Ishikawa (cell line): Measurements from ENCODE around the gene IFTAP.

Experiments used
- CEBPB ChIP-seq: IDR thresholded peaks from 2 replicates; pipeline ENCODE4 v1.6.1; 2012
- CREB1 ChIP-seq: IDR thresholded peaks from 2 replicates; pipeline ENCODE4 v1.6.1; 2012; ENCODE audit warnings: low read depth
- EGR1 ChIP-seq: IDR thresholded peaks from 2 replicates; pipeline ENCODE4 v1.6.1; 2012
- EP300 ChIP-seq: IDR thresholded peaks from 2 replicates; pipeline ENCODE4 v1.6.1; 2012; ENCODE audit warnings: borderline replicate concordance
- FOXM1 ChIP-seq: IDR thresholded peaks from 2 replicates; pipeline ENCODE4 v1.6.1; 2012; ENCODE audit warnings: low read depth, borderline replicate concordance
- MAX ChIP-seq: IDR thresholded peaks from 2 replicates; pipeline ENCODE4 v1.6.1; 2012
- NFIC ChIP-seq: IDR thresholded peaks from 2 replicates; pipeline ENCODE4 v1.6.1; 2012
- RAD21 ChIP-seq: IDR thresholded peaks from 2 replicates; pipeline ENCODE4 v1.6.1; 2012; ENCODE audit warnings: low read depth
- REST ChIP-seq: IDR thresholded peaks from 2 replicates; pipeline ENCODE4 v1.6.1; 2012; ENCODE audit warnings: low read depth, mild to moderate bottlenecking
- TAF1 ChIP-seq: IDR thresholded peaks from 2 replicates; pipeline ENCODE4 v1.6.1; 2012; ENCODE audit warnings: low read depth, mild to moderate bottlenecking
- TCF12 ChIP-seq: IDR thresholded peaks from 2 replicates; pipeline ENCODE4 v1.6.1; 2012; ENCODE audit warnings: low read depth
- TEAD4 ChIP-seq: IDR thresholded peaks from 2 replicates; pipeline ENCODE4 v1.6.1; 2012
- USF1 ChIP-seq: IDR thresholded peaks from 2 replicates; pipeline ENCODE4 v1.6.1; 2012
- YY1 ChIP-seq: IDR thresholded peaks from 2 replicates; pipeline ENCODE4 v1.6.1; 2012; ENCODE audit warnings: low read depth
- ZBTB7A ChIP-seq: IDR thresholded peaks from 2 replicates; pipeline ENCODE4 v1.6.1; 2012; ENCODE audit warnings: low read depth

Gene IFTAP

DNA sequence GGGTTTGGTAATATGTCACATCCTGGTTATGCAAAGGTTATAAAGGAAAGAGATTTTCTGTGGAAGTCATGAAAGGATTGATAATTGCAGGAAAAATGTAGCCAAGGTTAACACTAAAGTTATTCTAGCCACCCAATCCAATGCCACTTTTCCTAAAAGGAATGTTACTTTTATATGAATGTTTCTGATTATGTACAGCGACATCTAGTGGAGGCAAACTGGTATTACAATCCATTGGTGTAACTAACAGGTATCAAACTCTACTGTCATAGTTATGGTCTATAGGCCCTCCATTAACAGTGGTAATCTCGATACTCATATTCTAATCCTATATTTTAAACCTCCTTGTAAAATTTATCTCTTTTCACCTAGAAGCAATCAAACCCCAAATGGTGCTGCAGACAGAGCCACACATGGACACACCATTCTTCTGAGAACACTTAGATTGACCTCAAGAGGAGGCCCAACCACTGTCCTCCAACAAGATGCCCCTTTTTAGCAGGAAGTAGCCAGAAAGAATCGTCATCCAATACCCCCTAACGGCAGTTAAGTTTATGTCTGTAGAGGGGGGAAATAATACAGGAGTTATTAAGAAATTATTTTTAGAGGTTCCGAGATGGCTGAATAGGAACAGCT, 78.6 kb downstream of the IFTAP start:
- TF ChIP-seq RAD21 (peak; percentile 56), TEAD4 (no peak)

GRCh38 chr11:36683818-36684217, 89.5 kb downstream of the IFTAP start:
- TF ChIP-seq ZBTB7A (no peak), CREB1 (no peak), TAF1 (no peak), FOXM1 (no peak), REST (no peak), EGR1 (no peak), USF1 (no peak), CEBPB (no peak), TEAD4 (no peak), TCF12 (no peak)

- TF ChIP-seq TCF12 (no peak), FOXM1 (no peak), TEAD4 (no peak), USF1 (no peak), REST (no peak), CREB1 (no peak), EP300 (no peak), CEBPB (no peak), NFIC (no peak), ZBTB7A (no peak), MAX (no peak), EGR1 (no peak), TAF1 (no peak), YY1 (no peak), RAD21 (no peak)
These were observed 90.8 kb downstream of the IFTAP start for GRCh38 chr11:36684840-36685801.

- TF ChIP-seq NFIC = no peak
These were observed 93.8 kb downstream of the IFTAP start for GRCh38 chr11:36688132-36688531.

- TF ChIP-seq EGR1 = no peak
- no peak for TF ChIP-seq TCF12
- no peak for TF ChIP-seq CEBPB
- no peak for TF ChIP-seq TAF1
- no peak for TF ChIP-seq USF1
- TF ChIP-seq NFIC = no peak
- TF ChIP-seq TEAD4 = no peak
- no peak for TF ChIP-seq FOXM1
- TF ChIP-seq MAX = no peak
- no peak for TF ChIP-seq YY1
- TF ChIP-seq RAD21 = no peak
- no peak for TF ChIP-seq ZBTB7A
- no peak for TF ChIP-seq EP300
- TF ChIP-seq CREB1 = no peak
- TF ChIP-seq REST = no peak
These were observed 94.4 kb downstream of the IFTAP start for GRCh38 chr11:36688571-36689291.
